Parathyroid adenoma (tissue), 2 donors: ENCODE results near the gene TRIM38.

Experiments used
- H2AFZ ChIP-seq: fragments of 300-600 bp; sonication (generic); one replicate; pipeline ENCODE4 v1.7.0; 2017; ENCODE audit warnings: antibody characterized with exemption, mild to moderate bottlenecking
- H3K27ac ChIP-seq: fragments of 300-600 bp; sonication (generic); one replicate; pipeline ENCODE4 v1.7.0; 2017
- H3K27me3 ChIP-seq: fragments of 300-600 bp; sonication (generic); one replicate; pipeline ENCODE4 v1.7.0; 2017; ENCODE audit warnings: low read length; ENCODE audit not compliant: control insufficient read depth, insufficient read depth
- H3K36me3 ChIP-seq: fragments of 300-600 bp; sonication (generic); one replicate; pipeline ENCODE4 v1.7.0; 2017; ENCODE audit warnings: low read length; ENCODE audit not compliant: control insufficient read depth, insufficient read depth
- H3K4me1 ChIP-seq: fragments of 300-600 bp; sonication (generic); one replicate; pipeline ENCODE4 v1.7.0; 2017; ENCODE audit warnings: control low read depth
- H3K4me2 ChIP-seq: fragments of 300-600 bp; sonication (generic); one replicate; pipeline ENCODE4 v1.7.0; 2017; ENCODE audit warnings: low read length
- H3K4me3 ChIP-seq: fragments of 300-600 bp; sonication (generic); one replicate; pipeline ENCODE4 v1.7.0; 2017; ENCODE audit warnings: low read depth, low read length
- H3K79me2 ChIP-seq: fragments of 300-600 bp; sonication (generic); one replicate; pipeline ENCODE4 v1.7.0; 2017; ENCODE audit warnings: control low read depth
- H3K9ac ChIP-seq: fragments of 300-600 bp; sonication (generic); one replicate; pipeline ENCODE4 v1.7.0; 2017; ENCODE audit warnings: mild to moderate bottlenecking
- H3K9me3 ChIP-seq: fragments of 300-600 bp; sonication (generic); one replicate; pipeline ENCODE4 v1.7.0; 2017; ENCODE audit warnings: low read length; ENCODE audit not compliant: control insufficient read depth
- TF ChIP-seq, protein P1 (sequence below): fragments of 300-600 bp; sonication (generic); IDR thresholded peaks from one replicate; pipeline ENCODE4 v1.7.0; 2017; ENCODE audit warnings: antibody characterized with exemption, mild to moderate bottlenecking
- donor health status: primary hyperparathyroidism.

Gene TRIM38

GRCh38 chr6:25931411-25931709 lies 31.2 kb upstream of the TRIM38 start:
- Histone ChIP-seq H2AFZ (no peak overlapping the region), H3K4me2 (no peak overlapping the region), H3K9ac (no peak overlapping the region), H3K79me2 (no peaks in the 10 kb centered on the region), H3K4me3 (no peak overlapping the region), H3K36me3 (no peaks in the 10 kb centered on the region), H3K27ac (no peak overlapping the region), H3K9me3 (no peaks in the 10 kb centered on the region), H3K27me3 (no peaks in the 10 kb centered on the region), H3K4me1 (no peaks in the 10 kb centered on the region)
- TF ChIP-seq, protein P1, sequence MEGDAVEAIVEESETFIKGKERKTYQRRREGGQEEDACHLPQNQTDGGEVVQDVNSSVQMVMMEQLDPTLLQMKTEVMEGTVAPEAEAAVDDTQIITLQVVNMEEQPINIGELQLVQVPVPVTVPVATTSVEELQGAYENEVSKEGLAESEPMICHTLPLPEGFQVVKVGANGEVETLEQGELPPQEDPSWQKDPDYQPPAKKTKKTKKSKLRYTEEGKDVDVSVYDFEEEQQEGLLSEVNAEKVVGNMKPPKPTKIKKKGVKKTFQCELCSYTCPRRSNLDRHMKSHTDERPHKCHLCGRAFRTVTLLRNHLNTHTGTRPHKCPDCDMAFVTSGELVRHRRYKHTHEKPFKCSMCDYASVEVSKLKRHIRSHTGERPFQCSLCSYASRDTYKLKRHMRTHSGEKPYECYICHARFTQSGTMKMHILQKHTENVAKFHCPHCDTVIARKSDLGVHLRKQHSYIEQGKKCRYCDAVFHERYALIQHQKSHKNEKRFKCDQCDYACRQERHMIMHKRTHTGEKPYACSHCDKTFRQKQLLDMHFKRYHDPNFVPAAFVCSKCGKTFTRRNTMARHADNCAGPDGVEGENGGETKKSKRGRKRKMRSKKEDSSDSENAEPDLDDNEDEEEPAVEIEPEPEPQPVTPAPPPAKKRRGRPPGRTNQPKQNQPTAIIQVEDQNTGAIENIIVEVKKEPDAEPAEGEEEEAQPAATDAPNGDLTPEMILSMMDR: no peak

- Histone ChIP-seq H3K4me1 (no peaks in the 10 kb centered on the region), H3K4me2 (no peak overlapping the region), H3K79me2 (no peaks in the 10 kb centered on the region), H3K9ac (no peak overlapping the region), H3K9me3 (no peaks in the 10 kb centered on the region), H3K4me3 (no peak overlapping the region), H2AFZ (no peak overlapping the region), H3K27me3 (no peaks in the 10 kb centered on the region), H3K27ac (no peak overlapping the region), H3K36me3 (no peaks in the 10 kb centered on the region)
- TF ChIP-seq, protein P1: no peak
Measured at GRCh38 chr6:25934156-25934555, 28.4 kb upstream of the TRIM38 start.

- Histone ChIP-seq H3K9me3 (no peaks in the 10 kb centered on the region), H3K36me3 (no peaks in the 10 kb centered on the region), H3K9ac (no peak overlapping the region), H2AFZ (no peak overlapping the region), H3K27ac (no peak overlapping the region), H3K79me2 (no peaks in the 10 kb centered on the region), H3K4me1 (no peaks in the 10 kb centered on the region), H3K4me2 (no peak overlapping the region), H3K27me3 (no peaks in the 10 kb centered on the region), H3K4me3 (no peak overlapping the region)
- TF ChIP-seq, protein P1: no peak
Measured at GRCh38 chr6:25934735-25935313, 27.8 kb upstream of the TRIM38 start.

DNA sequence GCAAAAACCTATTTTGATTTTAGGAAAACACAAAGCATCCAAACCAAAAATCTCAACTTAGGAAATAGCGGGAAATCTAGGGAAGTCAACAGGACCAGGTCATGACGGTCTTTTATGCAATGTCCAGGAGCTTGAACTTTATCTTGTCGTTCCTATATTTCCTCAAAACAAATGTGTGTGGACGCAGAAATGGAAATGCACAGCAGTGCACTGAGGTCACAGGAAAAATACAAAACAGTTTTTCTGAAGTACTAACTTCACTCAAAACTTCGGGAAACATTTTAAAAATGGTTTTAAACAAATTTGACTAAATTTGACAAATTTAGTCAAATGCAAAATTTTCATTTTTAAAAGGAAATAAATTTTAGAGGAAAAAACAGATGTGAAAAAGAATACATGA lies 26.6 kb upstream of the TRIM38 start:
- Histone ChIP-seq H3K27me3 (no peaks in the 10 kb centered on the region), H3K4me3 (no peak overlapping the region), H3K4me2 (no peak overlapping the region), H3K36me3 (no peaks in the 10 kb centered on the region), H3K4me1 (no peaks in the 10 kb centered on the region), H3K9me3 (no peaks in the 10 kb centered on the region), H3K27ac (no peak overlapping the region), H3K79me2 (no peaks in the 10 kb centered on the region), H3K9ac (no peak overlapping the region), H2AFZ (no peak overlapping the region)
- TF ChIP-seq, protein P1: no peak

- H3K27me3 ChIP-seq: no peaks in the 10 kb centered on the region
Measured at GRCh38 chr6:25939593-25939992, 23.0 kb upstream of the TRIM38 start.

More at GRCh38 chr6:25939593-25939992, 23.0 kb upstream of the TRIM38 start:
- Histone ChIP-seq H3K4me1 (no peaks in the 10 kb centered on the region), H3K4me2 (no peak overlapping the region), H2AFZ (no peak overlapping the region), H3K36me3 (no peaks in the 10 kb centered on the region), H3K9me3 (no peaks in the 10 kb centered on the region), H3K27ac (no peak overlapping the region), H3K4me3 (no peak overlapping the region), H3K79me2 (no peaks in the 10 kb centered on the region), H3K9ac (no peak overlapping the region)
- TF ChIP-seq, protein P1: no peak
